ENCODE results near the gene CLEC3B. TPM values are rescaled to one million over a fixed set of nuclear protein-coding genes. Genes with fewer than 3 reads are reported as not detected.
A peak's percentile ranks its signal among the peaks of the same experiment; 100 is the strongest.

The CLEC3B gene
- total and polyA plus RNA-seq, 5 donors from 2014 or later: 0.29 to 0.99 TPM; not detected in 3

- H3K4me1 ChIP-seq (ENCODE audit: control insufficient read depth, insufficient read depth, low read length, poor library complexity, severe bottlenecking): no peaks in the 10 kb centered on the region
- no peaks in the 10 kb centered on the region for H3K27me3 ChIP-seq (ENCODE audit: control insufficient read depth, insufficient read depth, low read length)
- DNase-seq (no peak), ATAC-seq (ENCODE audit: low read depth in 2 of 2) (no peak)
- Mint-ChIP-seq H3K4me1 (peaks cover 2 to 31% (median 20%) of the 10 kb centered on the region in 4 donors), H3K27me3 (no peaks in the 10 kb centered on the region), H3K4me3 (no peak overlapping the region), H3K9me3 (no peaks in the 10 kb centered on the region), H3K36me3 (peaks cover 24% of the 10 kb centered on the region), H3K27ac (peak overlapping the region; percentile 74 to 83 (median 74))
- H3K4me3 ChIP-seq (ENCODE audit: low read depth, low read length): no peak overlapping the region
- H3K27ac ChIP-seq (ENCODE audit: insufficient read depth, low read length, poor library complexity, severe bottlenecking): no peak overlapping the region
- H3K36me3 ChIP-seq (ENCODE audit: control insufficient read depth, insufficient read depth, low read length): peaks cover 55% of the 10 kb centered on the region
- H3K9me3 ChIP-seq (ENCODE audit: control insufficient read depth in 2 of 2, low read length in 2 of 2): no peaks in the 10 kb centered on the region
Observed at GRCh38 chr3:44996556-44996969, 29.5 kb upstream of the CLEC3B start.

- no peak overlapping the region for H3K4me3 Mint-ChIP-seq
- peaks cover 3 to 29% (median 8%) of the 10 kb centered on the region in 4 donors for H3K4me1 Mint-ChIP-seq
- no peaks in the 10 kb centered on the region for H3K9me3 ChIP-seq (ENCODE audit: control insufficient read depth in 2 of 2, low read length in 2 of 2)
- H3K4me1 ChIP-seq (ENCODE audit: control insufficient read depth, insufficient read depth, low read length, poor library complexity, severe bottlenecking): no peaks in the 10 kb centered on the region
- no peak overlapping the region for H3K27ac ChIP-seq (ENCODE audit: insufficient read depth, low read length, poor library complexity, severe bottlenecking)
- H3K4me3 ChIP-seq (ENCODE audit: low read depth, low read length): no peak overlapping the region
- H3K27me3 ChIP-seq (ENCODE audit: control insufficient read depth, insufficient read depth, low read length): no peaks in the 10 kb centered on the region
- no peaks in the 10 kb centered on the region for H3K27me3 Mint-ChIP-seq
- peaks cover 33% of the 10 kb centered on the region for H3K36me3 Mint-ChIP-seq
- ATAC-seq (ENCODE audit: low read depth in 2 of 2) (no peak), DNase-seq (no peak)
- H3K36me3 ChIP-seq (ENCODE audit: control insufficient read depth, insufficient read depth, low read length): peaks cover 65% of the 10 kb centered on the region
- peak overlapping the region in 1 of 3 donors; percentile 63 for H3K27ac Mint-ChIP-seq
- peaks cover 0 to 2% (median 0%) of the 10 kb centered on the region in 7 donors for H3K9me3 Mint-ChIP-seq
Observed at GRCh38 chr3:44999782-45000181, 26.3 kb upstream of the CLEC3B start.

- Mint-ChIP-seq H3K27me3 (no peaks in the 10 kb centered on the region), H3K4me3 (no peak overlapping the region), H3K27ac (peak overlapping the region in 2 of 3 donors; percentile 56 to 63), H3K9me3 (peaks cover 0 to 3% (median 0%) of the 10 kb centered on the region in 7 donors), H3K36me3 (peaks cover 43% of the 10 kb centered on the region), H3K4me1 (peaks cover 10 to 35% (median 11%) of the 10 kb centered on the region in 4 donors)
- peaks cover 59% of the 10 kb centered on the region for H3K36me3 ChIP-seq (ENCODE audit: control insufficient read depth, insufficient read depth, low read length)
- DNase-seq: no peak
- H3K27me3 ChIP-seq (ENCODE audit: control insufficient read depth, insufficient read depth, low read length): no peaks in the 10 kb centered on the region
- peaks cover 6% of the 10 kb centered on the region for H3K4me1 ChIP-seq (ENCODE audit: control insufficient read depth, insufficient read depth, low read length, poor library complexity, severe bottlenecking)
- no peaks in the 10 kb centered on the region for H3K9me3 ChIP-seq (ENCODE audit: control insufficient read depth in 2 of 2, low read length in 2 of 2)
- H3K27ac ChIP-seq (ENCODE audit: insufficient read depth, low read length, poor library complexity, severe bottlenecking): no peak overlapping the region
- ATAC-seq (ENCODE audit: low read depth in 2 of 2): no peak
- no peak overlapping the region for H3K4me3 ChIP-seq (ENCODE audit: low read depth, low read length)
Observed at GRCh38 chr3:45000823-45001222, 25.3 kb upstream of the CLEC3B start.

DNA sequence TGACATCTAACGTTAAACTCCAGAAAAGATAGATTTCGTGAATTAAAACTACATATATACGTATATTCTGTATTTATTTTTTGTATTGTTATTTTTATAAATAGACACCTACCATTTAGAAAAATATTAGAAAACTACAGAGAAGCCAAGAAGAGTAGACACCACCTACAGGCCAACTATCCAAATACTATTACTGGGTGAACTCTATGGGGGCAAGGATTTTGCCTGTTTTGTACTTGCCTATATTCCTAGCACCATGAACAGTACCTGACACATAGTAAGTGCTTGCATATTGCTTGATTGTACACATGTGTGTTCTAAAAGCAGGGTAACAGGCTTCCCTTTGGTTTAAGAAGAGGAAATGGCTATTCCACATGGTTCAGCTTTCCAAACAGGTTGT lies 24.4 kb upstream of the CLEC3B start:
- H3K36me3 ChIP-seq (ENCODE audit: control insufficient read depth, insufficient read depth, low read length): peaks cover 51% of the 10 kb centered on the region

GRCh38 chr3:45002139-45002660 lies 23.9 kb upstream of the CLEC3B start:
- peaks cover 8% of the 10 kb centered on the region for H3K4me1 ChIP-seq (ENCODE audit: control insufficient read depth, insufficient read depth, low read length, poor library complexity, severe bottlenecking)
- ATAC-seq (ENCODE audit: low read depth in 2 of 2): no peak
- no peaks in the 10 kb centered on the region for H3K9me3 ChIP-seq (ENCODE audit: control insufficient read depth in 2 of 2, low read length in 2 of 2)
- Mint-ChIP-seq H3K9me3 (peaks cover 0 to 3% (median 0%) of the 10 kb centered on the region in 7 donors), H3K4me1 (peaks cover 8 to 39% (median 11%) of the 10 kb centered on the region in 4 donors), H3K4me3 (no peak overlapping the region), H3K36me3 (peaks cover 47% of the 10 kb centered on the region), H3K27ac (peak overlapping the region in 1 of 3 donors; percentile 81), H3K27me3 (no peaks in the 10 kb centered on the region)
- H3K27ac ChIP-seq (ENCODE audit: insufficient read depth, low read length, poor library complexity, severe bottlenecking): no peak overlapping the region
- no peak for DNase-seq
- peaks cover 48% of the 10 kb centered on the region for H3K36me3 ChIP-seq (ENCODE audit: control insufficient read depth, insufficient read depth, low read length)
- H3K4me3 ChIP-seq (ENCODE audit: low read depth, low read length): no peak overlapping the region
- no peaks in the 10 kb centered on the region for H3K27me3 ChIP-seq (ENCODE audit: control insufficient read depth, insufficient read depth, low read length)

More for the DNA sequence above, 24.4 kb upstream of the CLEC3B start:
- DNase-seq (no peak), ATAC-seq (ENCODE audit: low read depth in 2 of 2) (no peak)
- H3K36me3 Mint-ChIP-seq: peaks cover 44% of the 10 kb centered on the region
- H3K4me3 Mint-ChIP-seq: no peak overlapping the region
- Histone ChIP-seq H3K4me3 (ENCODE audit: low read depth, low read length) (no peak overlapping the region), H3K9me3 (ENCODE audit: control insufficient read depth in 2 of 2, low read length in 2 of 2) (no peaks in the 10 kb centered on the region), H3K27ac (ENCODE audit: insufficient read depth, low read length, poor library complexity, severe bottlenecking) (no peak overlapping the region), H3K4me1 (ENCODE audit: control insufficient read depth, insufficient read depth, low read length, poor library complexity, severe bottlenecking) (peaks cover 8% of the 10 kb centered on the region), H3K27me3 (ENCODE audit: control insufficient read depth, insufficient read depth, low read length) (no peaks in the 10 kb centered on the region)
- H3K27me3 Mint-ChIP-seq: no peaks in the 10 kb centered on the region
- peak overlapping the region in 1 of 3 donors; percentile 54 for H3K27ac Mint-ChIP-seq
- peaks cover 0 to 3% (median 0%) of the 10 kb centered on the region in 7 donors for H3K9me3 Mint-ChIP-seq
- peaks cover 8 to 34% (median 11%) of the 10 kb centered on the region in 4 donors for H3K4me1 Mint-ChIP-seq

DNA sequence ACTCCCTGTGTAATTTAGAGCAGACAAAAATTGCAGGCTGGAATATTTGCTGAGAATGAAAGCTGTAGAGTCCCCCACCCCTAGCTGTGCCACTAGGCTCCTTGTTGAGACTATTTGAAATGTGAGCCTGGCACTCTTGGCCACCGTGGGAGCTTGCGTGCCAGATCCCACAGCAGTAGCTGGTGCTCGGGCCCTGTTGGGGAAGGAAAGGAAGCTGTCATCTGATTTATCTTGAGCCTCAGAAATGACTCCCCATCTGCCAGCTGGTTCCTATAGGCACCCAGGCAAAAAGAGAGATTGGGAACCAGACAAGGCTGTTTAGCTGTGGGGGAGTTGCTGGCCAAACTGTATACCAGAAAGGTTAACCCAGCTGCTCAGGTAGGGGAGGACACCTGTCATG lies 23.4 kb upstream of the CLEC3B start:
- Histone ChIP-seq H3K36me3 (ENCODE audit: control insufficient read depth, insufficient read depth, low read length) (peaks cover 48% of the 10 kb centered on the region), H3K9me3 (ENCODE audit: control insufficient read depth in 2 of 2, low read length in 2 of 2) (no peaks in the 10 kb centered on the region), H3K27ac (ENCODE audit: insufficient read depth, low read length, poor library complexity, severe bottlenecking) (no peak overlapping the region), H3K4me1 (ENCODE audit: control insufficient read depth, insufficient read depth, low read length, poor library complexity, severe bottlenecking) (peaks cover 8% of the 10 kb centered on the region), H3K4me3 (ENCODE audit: low read depth, low read length) (no peak overlapping the region), H3K27me3 (ENCODE audit: control insufficient read depth, insufficient read depth, low read length) (no peaks in the 10 kb centered on the region)
- Mint-ChIP-seq H3K27ac (peak overlapping the region in 1 of 3 donors; percentile 81), H3K27me3 (no peaks in the 10 kb centered on the region), H3K4me1 (peaks cover 8 to 38% (median 11%) of the 10 kb centered on the region in 4 donors), H3K4me3 (no peak overlapping the region), H3K36me3 (peaks cover 49% of the 10 kb centered on the region), H3K9me3 (peaks cover 0 to 3% (median 0%) of the 10 kb centered on the region in 7 donors)
- DNase-seq: no peak
- no peak for ATAC-seq (ENCODE audit: low read depth in 2 of 2)

DNA sequence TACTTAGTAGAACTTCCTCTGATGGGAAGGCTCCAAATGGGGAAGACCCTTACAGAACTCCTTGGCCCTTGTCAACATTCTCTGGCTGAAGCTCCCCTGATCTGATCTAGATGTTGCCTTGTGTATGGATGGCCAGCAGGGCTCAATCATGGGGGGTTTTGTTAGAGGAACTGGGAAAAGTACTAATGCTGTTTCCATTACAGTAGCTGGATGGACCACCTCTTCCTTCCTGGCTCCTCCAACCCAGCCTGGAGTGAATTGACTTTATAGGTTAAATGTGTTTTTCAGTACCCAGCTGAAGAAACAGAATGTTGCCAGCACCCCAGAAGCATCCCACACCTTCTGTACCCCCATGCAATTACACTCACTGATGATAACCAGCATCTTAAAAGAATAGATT lies 22.7 kb upstream of the CLEC3B start:
- Mint-ChIP-seq H3K4me1 (peaks cover 10 to 38% (median 11%) of the 10 kb centered on the region in 4 donors), H3K27ac (peak overlapping the region; percentile 63 to 87 (median 81)), H3K36me3 (peaks cover 53% of the 10 kb centered on the region), H3K27me3 (no peaks in the 10 kb centered on the region), H3K9me3 (peaks cover 0 to 3% (median 0%) of the 10 kb centered on the region in 7 donors), H3K4me3 (no peak overlapping the region)
- Histone ChIP-seq H3K9me3 (ENCODE audit: control insufficient read depth in 2 of 2, low read length in 2 of 2) (no peaks in the 10 kb centered on the region), H3K4me3 (ENCODE audit: low read depth, low read length) (no peak overlapping the region), H3K4me1 (ENCODE audit: control insufficient read depth, insufficient read depth, low read length, poor library complexity, severe bottlenecking) (peaks cover 8% of the 10 kb centered on the region), H3K27ac (ENCODE audit: insufficient read depth, low read length, poor library complexity, severe bottlenecking) (no peak overlapping the region), H3K36me3 (ENCODE audit: control insufficient read depth, insufficient read depth, low read length) (peaks cover 46% of the 10 kb centered on the region), H3K27me3 (ENCODE audit: control insufficient read depth, insufficient read depth, low read length) (no peaks in the 10 kb centered on the region)
- DNase-seq (no peak), ATAC-seq (ENCODE audit: low read depth in 2 of 2) (no peak)

GRCh38 chr3:45003859-45004258 lies 22.2 kb upstream of the CLEC3B start:
- no peaks in the 10 kb centered on the region for H3K27me3 Mint-ChIP-seq
- Histone ChIP-seq H3K4me1 (ENCODE audit: control insufficient read depth, insufficient read depth, low read length, poor library complexity, severe bottlenecking) (peaks cover 8% of the 10 kb centered on the region), H3K4me3 (ENCODE audit: low read depth, low read length) (no peak overlapping the region), H3K36me3 (ENCODE audit: control insufficient read depth, insufficient read depth, low read length) (peaks cover 44% of the 10 kb centered on the region), H3K27ac (ENCODE audit: insufficient read depth, low read length, poor library complexity, severe bottlenecking) (no peak overlapping the region), H3K9me3 (ENCODE audit: control insufficient read depth in 2 of 2, low read length in 2 of 2) (no peaks in the 10 kb centered on the region), H3K27me3 (ENCODE audit: control insufficient read depth, insufficient read depth, low read length) (no peaks in the 10 kb centered on the region)
- peaks cover 50% of the 10 kb centered on the region for H3K36me3 Mint-ChIP-seq
- DNase-seq: no peak
- peak overlapping the region in 1 of 4 donors; percentile 27 for H3K4me3 Mint-ChIP-seq
- H3K27ac Mint-ChIP-seq: peak overlapping the region; percentile 8 to 87 (median 81)
- no peak for ATAC-seq (ENCODE audit: low read depth in 2 of 2)
- peaks cover 0 to 3% (median 0%) of the 10 kb centered on the region in 7 donors for H3K9me3 Mint-ChIP-seq
- peaks cover 10 to 38% (median 11%) of the 10 kb centered on the region in 4 donors for H3K4me1 Mint-ChIP-seq
